Calu3 (cell line): ENCODE measurements around the gene DPF3. TPM values are rescaled to one million over a fixed set of nuclear protein-coding genes. Genes with fewer than 3 reads are reported as not detected.

Source experiments
- BruUV-seq: library from RNA; stranded (reverse); fragments of 400-500 nt; replicated peaks from 2 replicates; lab custom pipeline; 2021; lab: Mats Ljungman, UMichigan
- CTCF ChIA-PET: fragments of 300-600 bp; sonication (Branson Sonifier 250); formaldehyde crosslinking; loops from one replicate; lab custom pipeline; 2022; ENCODE audit warnings: antibody characterized with exemption; lab: Charles Lee
- DNase-seq: peaks from one replicate; pipeline ENCODE4 v3.0.0; 2022
- H3K27ac Mint-ChIP-seq: one replicate; pipeline ENCODE4 v1.8.0; 2022; ENCODE audit warnings: mixed read lengths; ENCODE audit not compliant: unreplicated experiment
- H3K27me3 Mint-ChIP-seq: one replicate; pipeline ENCODE4 v1.8.0; 2022; ENCODE audit warnings: mixed read lengths; ENCODE audit not compliant: unreplicated experiment
- H3K36me3 Mint-ChIP-seq: one replicate; pipeline ENCODE4 v1.8.0; 2022; ENCODE audit warnings: mild to moderate bottlenecking, moderate library complexity, mixed read lengths; ENCODE audit not compliant: insufficient read depth, unreplicated experiment
- H3K4me1 Mint-ChIP-seq: one replicate; pipeline ENCODE4 v1.8.0; 2022; ENCODE audit warnings: mild to moderate bottlenecking, low read depth, mixed read lengths; ENCODE audit not compliant: unreplicated experiment
- H3K4me3 Mint-ChIP-seq: one replicate; pipeline ENCODE4 v1.8.0; 2022; ENCODE audit warnings: mild to moderate bottlenecking, low read depth, moderate library complexity, mixed read lengths; ENCODE audit not compliant: unreplicated experiment
- H3K9me3 Mint-ChIP-seq: one replicate; pipeline ENCODE4 v1.8.0; 2022; ENCODE audit warnings: low read depth, mixed read lengths; ENCODE audit not compliant: unreplicated experiment
- CTCF ChIP-seq: fragments of 200-600 bp; IDR thresholded peaks from one replicate; pipeline ENCODE4 v1.8.0; 2022; ENCODE audit warnings: antibody characterized with exemption; ENCODE audit not compliant: unreplicated experiment
- intact Hi-C: fragments of 100-400 bp; cut with micrococcal nuclease; formaldehyde crosslinking; loops from one replicate; pipeline ENCODE4 v1.10.0; 2022; ENCODE audit not compliant: unreplicated experiment
- total RNA-seq: library from RNA; stranded (reverse); gene quantifications from 2 replicates; pipeline ENCODE4 v1.2.3, GENCODE V29; 2022

DPF3 gene
- total RNA-seq, 1 experiment from 2014 or later, result 9.6 TPM

GRCh38 chr14:72758420-72758819 is 135.5 kb downstream of the DPF3 start:
- no TSS peak for BruUV-seq
- intact Hi-C loops, result no loop called here

GRCh38 chr14:72756967-72757366 is 136.9 kb downstream of the DPF3 start:
- H3K36me3 Mint-ChIP-seq, result no peaks in the 10 kb centered on the region
- DNase-seq, result no peak
- intact Hi-C loops, result no loop called here
- no peaks in the 10 kb centered on the region for H3K27me3 Mint-ChIP-seq
- TF ChIP-seq CTCF, result no peak
- no peaks in the 10 kb centered on the region for H3K4me1 Mint-ChIP-seq
- no peak overlapping the region for H3K4me3 Mint-ChIP-seq
- H3K27ac Mint-ChIP-seq, result no peak overlapping the region
- H3K9me3 Mint-ChIP-seq, result peaks cover 5% of the 10 kb centered on the region
- no TSS peak for BruUV-seq
- CTCF ChIA-PET, result no interaction called here

More at GRCh38 chr14:72758420-72758819, 135.5 kb downstream of the DPF3 start:
- H3K27me3 Mint-ChIP-seq, result no peaks in the 10 kb centered on the region
- TF ChIP-seq CTCF, result no peak
- no peaks in the 10 kb centered on the region for H3K36me3 Mint-ChIP-seq
- CTCF ChIA-PET, result no interaction called here
- H3K4me3 Mint-ChIP-seq, result no peak overlapping the region
- H3K27ac Mint-ChIP-seq, result no peak overlapping the region
- H3K4me1 Mint-ChIP-seq, result no peaks in the 10 kb centered on the region
- peaks cover 5% of the 10 kb centered on the region for H3K9me3 Mint-ChIP-seq
- no peak for DNase-seq

- no TSS peak for BruUV-seq
- Mint-ChIP-seq H3K4me3 (no peak overlapping the region), H3K9me3 (peaks cover 5% of the 10 kb centered on the region), H3K27ac (no peak overlapping the region), H3K36me3 (no peaks in the 10 kb centered on the region), H3K4me1 (no peaks in the 10 kb centered on the region), H3K27me3 (no peaks in the 10 kb centered on the region)
- DNase-seq, result no peak
- CTCF ChIA-PET, result no interaction called here
- intact Hi-C loops, result no loop called here
- TF ChIP-seq CTCF, result no peak
Measured at GRCh38 chr14:72755766-72756165, 138.1 kb downstream of the DPF3 start.

- TF ChIP-seq CTCF, result no peak
- Mint-ChIP-seq H3K4me1 (no peaks in the 10 kb centered on the region), H3K27me3 (no peaks in the 10 kb centered on the region), H3K36me3 (no peaks in the 10 kb centered on the region), H3K9me3 (peaks cover 5% of the 10 kb centered on the region), H3K27ac (no peak overlapping the region), H3K4me3 (no peak overlapping the region)
- no peak for DNase-seq
- intact Hi-C loops, result no loop called here
- no TSS peak for BruUV-seq
- CTCF ChIA-PET, result no interaction called here
Measured at GRCh38 chr14:72754949-72755348, 139.0 kb downstream of the DPF3 start.
